Glutamatergic neuron (in vitro differentiated cells): Measurements from ENCODE around the gene ASB13. TPM values are rescaled to one million over a fixed set of nuclear protein-coding genes. Genes with fewer than 3 reads are reported as not detected.
A peak's percentile ranks its signal among the peaks of the same experiment; 100 is the strongest.

ENCODE experiments used
- DNase-seq: peaks from one replicate; pipeline ENCODE4 v3.0.0; 2022
- H3K27ac Mint-ChIP-seq: one replicate; pipeline ENCODE4 v1.8.0; 2020; ENCODE audit warnings: mild to moderate bottlenecking, mixed read lengths, inconsistent platforms; ENCODE audit not compliant: unreplicated experiment
- H3K27me3 Mint-ChIP-seq: one replicate; pipeline ENCODE4 v1.8.0; 2020; ENCODE audit warnings: mild to moderate bottlenecking, moderate library complexity, mixed read lengths, inconsistent platforms; ENCODE audit not compliant: unreplicated experiment
- H3K36me3 Mint-ChIP-seq: one replicate; pipeline ENCODE4 v1.8.0; 2020; ENCODE audit warnings: mild to moderate bottlenecking, mixed read lengths, inconsistent platforms; ENCODE audit not compliant: unreplicated experiment
- H3K4me1 Mint-ChIP-seq: one replicate; pipeline ENCODE4 v1.8.0; 2020; ENCODE audit warnings: mild to moderate bottlenecking, low read depth, mixed read lengths, inconsistent platforms; ENCODE audit not compliant: unreplicated experiment
- H3K4me3 Mint-ChIP-seq: one replicate; pipeline ENCODE4 v1.8.0; 2020; ENCODE audit warnings: mild to moderate bottlenecking, mixed read lengths, inconsistent platforms; ENCODE audit not compliant: unreplicated experiment
- H3K9me3 Mint-ChIP-seq: one replicate; pipeline ENCODE4 v1.8.0; 2020; ENCODE audit warnings: mild to moderate bottlenecking, moderate library complexity, mixed read lengths, inconsistent platforms; ENCODE audit not compliant: unreplicated experiment
- CTCF ChIP-seq: fragments of 200-600 bp; sonication (generic); IDR thresholded peaks from one replicate; pipeline ENCODE4 v1.5.0; 2021; ENCODE audit not compliant: partially characterized antibody, unreplicated experiment
- total RNA-seq: library from RNA; stranded (reverse); fragmentation: NEBNext Ultra II Directional; extraction: Animal tissue kit (Norgen Biotek cat#: 25700); gene quantifications from one replicate; pipeline ENCODE4 v1.2.1, GENCODE V29; 2021; ENCODE audit not compliant: unreplicated experiment

The ASB13 gene
- total RNA-seq, 1 donor from 2014 or later, result 13.9 TPM

GRCh38 chr10:5708356-5708755 is 42.0 kb upstream of the ASB13 start:
- Mint-ChIP-seq H3K4me3 (no peak overlapping the region), H3K9me3 (no peaks in the 10 kb centered on the region), H3K27ac (no peak overlapping the region), H3K4me1 (peaks cover 2% of the 10 kb centered on the region), H3K36me3 (no peaks in the 10 kb centered on the region), H3K27me3 (no peaks in the 10 kb centered on the region)
- DNase-seq, result no peak
- TF ChIP-seq CTCF, result no peak

GRCh38 chr10:5698062-5698461 is 31.7 kb upstream of the ASB13 start:
- Mint-ChIP-seq H3K36me3 (no peaks in the 10 kb centered on the region), H3K4me3 (no peak overlapping the region), H3K27me3 (no peaks in the 10 kb centered on the region), H3K4me1 (peaks cover 35% of the 10 kb centered on the region), H3K27ac (no peak overlapping the region), H3K9me3 (no peaks in the 10 kb centered on the region)
- no peak for TF ChIP-seq CTCF
- DNase-seq, result no peak

- no peak overlapping the region for H3K27ac Mint-ChIP-seq
- H3K4me1 Mint-ChIP-seq, result peaks cover 38% of the 10 kb centered on the region
- H3K9me3 Mint-ChIP-seq, result no peaks in the 10 kb centered on the region
- no peak overlapping the region for H3K4me3 Mint-ChIP-seq
- no peak for DNase-seq
- no peaks in the 10 kb centered on the region for H3K27me3 Mint-ChIP-seq
- no peaks in the 10 kb centered on the region for H3K36me3 Mint-ChIP-seq
- no peak for TF ChIP-seq CTCF
Observed at GRCh38 chr10:5697342-5697741, 30.9 kb upstream of the ASB13 start.

GRCh38 chr10:5694573-5694972 is 28.2 kb upstream of the ASB13 start:
- no peaks in the 10 kb centered on the region for H3K9me3 Mint-ChIP-seq
- TF ChIP-seq CTCF, result no peak
- H3K27me3 Mint-ChIP-seq, result no peaks in the 10 kb centered on the region
- no peak for DNase-seq
- peaks cover 45% of the 10 kb centered on the region for H3K4me1 Mint-ChIP-seq
- H3K36me3 Mint-ChIP-seq, result no peaks in the 10 kb centered on the region
- H3K27ac Mint-ChIP-seq, result peak overlapping the region; percentile 31
- peak overlapping the region; percentile 17 for H3K4me3 Mint-ChIP-seq

- Mint-ChIP-seq H3K4me1 (peaks cover 41% of the 10 kb centered on the region), H3K36me3 (no peaks in the 10 kb centered on the region), H3K27me3 (no peaks in the 10 kb centered on the region), H3K9me3 (no peaks in the 10 kb centered on the region), H3K4me3 (peak overlapping the region; percentile 95), H3K27ac (peak overlapping the region; percentile 98)
- peak; percentile 81 for DNase-seq
- TF ChIP-seq CTCF, result no peak
Observed at GRCh38 chr10:5692461-5693358, 26.3 kb upstream of the ASB13 start.
